ENCODE results near the gene SLC16A1. TPM values are rescaled to one million over a fixed set of nuclear protein-coding genes. Genes with fewer than 3 reads are reported as not detected.

The SLC16A1 gene
- polyA plus RNA-seq, 3 donors = 2.4 to 13.1 (median 10.3) TPM

GRCh38 chr1:112927462-112927990 lies 28.5 kb downstream of the SLC16A1 start:
- H3K4me2 ChIP-seq (replicated peaks; ENCODE audit: extremely low read depth, low read length, poor library complexity, severe bottlenecking) = no peak overlapping the region
- Mint-ChIP-seq H3K27ac (no peak overlapping the region), H3K9me3 (no peaks in the 10 kb centered on the region), H3K4me1 (no peaks in the 10 kb centered on the region), H3K27me3 (ENCODE audit: low read depth in 3 of 3) (peaks cover 0 to 2% (median 0%) of the 10 kb centered on the region in 3 donors), H3K4me3 (no peak overlapping the region), H3K36me3 (peaks cover 27 to 48% of the 10 kb centered on the region in 2 donors)
- H4K20me1 ChIP-seq (ENCODE audit: insufficient read depth, low read length) = no peaks in the 10 kb centered on the region
- TF ChIP-seq CTCF (IDR thresholded peaks at IDR 0.05) = no peak
- no peak overlapping the region for H3K27ac ChIP-seq (ENCODE audit: low read depth in 1 of 2, low read length in 2 of 2)
- no peak overlapping the region for H2AFZ ChIP-seq (ENCODE audit: insufficient read depth, low read depth, low read length, poor library complexity, severe bottlenecking)
- H3K9me3 ChIP-seq (replicated peaks in 1 of 2; ENCODE audit: control insufficient read depth in 1 of 2, insufficient read depth in 1 of 2, low read length in 2 of 2) = no peaks in the 10 kb centered on the region
- H3K9ac ChIP-seq (ENCODE audit: insufficient read depth, low read length, poor library complexity, severe bottlenecking) = no peak overlapping the region
- H3K36me3 ChIP-seq (replicated peaks in 1 of 2; ENCODE audit: control insufficient read depth in 1 of 2, insufficient read depth in 2 of 2, low read length in 2 of 2) = peaks cover 10 to 37% of the 10 kb centered on the region in 2 donors
- H3K4me3 ChIP-seq (replicated peaks in 1 of 3; ENCODE audit: low read depth in 2 of 3, low read length in 3 of 3) = no peak overlapping the region
- intact Hi-C loops (cut with micrococcal nuclease) = no loop called here
- H3K4me1 ChIP-seq (ENCODE audit: control insufficient read depth in 1 of 2, insufficient read depth in 2 of 2, low read length in 2 of 2) = no peaks in the 10 kb centered on the region
- DNase-seq = no peak
- H3K79me2 ChIP-seq (ENCODE audit: insufficient read depth, low read length) = peaks cover 5% of the 10 kb centered on the region
- WGBS (ENCODE audit: insufficient coverage) = no CpG with 5 or more reads among the region's 2 CpGs
- no peaks in the 10 kb centered on the region for H3K27me3 ChIP-seq (ENCODE audit: control insufficient read depth in 2 of 2, insufficient read depth in 2 of 2, low read length in 2 of 2)

- H3K27me3 Mint-ChIP-seq (ENCODE audit: low read depth in 3 of 3) = peaks cover 0 to 2% (median 0%) of the 10 kb centered on the region in 3 donors
- Histone ChIP-seq H3K79me2 (ENCODE audit: insufficient read depth, low read length) (peaks cover 1% of the 10 kb centered on the region), H3K36me3 (replicated peaks in 1 of 2; ENCODE audit: control insufficient read depth in 1 of 2, insufficient read depth in 2 of 2, low read length in 2 of 2) (peaks cover 10 to 37% of the 10 kb centered on the region in 2 donors), H3K27me3 (ENCODE audit: control insufficient read depth in 2 of 2, insufficient read depth in 2 of 2, low read length in 2 of 2) (no peaks in the 10 kb centered on the region), H3K4me3 (replicated peaks in 1 of 3; ENCODE audit: low read depth in 2 of 3, low read length in 3 of 3) (no peak overlapping the region), H3K4me2 (replicated peaks; ENCODE audit: extremely low read depth, low read length, poor library complexity, severe bottlenecking) (no peak overlapping the region), H2AFZ (ENCODE audit: insufficient read depth, low read depth, low read length, poor library complexity, severe bottlenecking) (no peak overlapping the region), H3K9me3 (replicated peaks in 1 of 2; ENCODE audit: control insufficient read depth in 1 of 2, insufficient read depth in 1 of 2, low read length in 2 of 2) (no peaks in the 10 kb centered on the region), H4K20me1 (ENCODE audit: insufficient read depth, low read length) (no peaks in the 10 kb centered on the region), H3K4me1 (ENCODE audit: control insufficient read depth in 1 of 2, insufficient read depth in 2 of 2, low read length in 2 of 2) (no peaks in the 10 kb centered on the region), H3K27ac (ENCODE audit: low read depth in 1 of 2, low read length in 2 of 2) (no peak overlapping the region), H3K9ac (ENCODE audit: insufficient read depth, low read length, poor library complexity, severe bottlenecking) (no peak overlapping the region)
- H3K4me3 Mint-ChIP-seq = no peak overlapping the region
- TF ChIP-seq CTCF (IDR thresholded peaks at IDR 0.05) = no peak
- no CpG with 5 or more reads among the region's 1 CpG for WGBS (ENCODE audit: insufficient coverage)
- H3K9me3 Mint-ChIP-seq = no peaks in the 10 kb centered on the region
- no peak for DNase-seq
- no peaks in the 10 kb centered on the region for H3K4me1 Mint-ChIP-seq
- peaks cover 31 to 54% of the 10 kb centered on the region in 2 donors for H3K36me3 Mint-ChIP-seq
- intact Hi-C loops (cut with micrococcal nuclease) = no loop called here
- H3K27ac Mint-ChIP-seq = no peak overlapping the region
Measured at GRCh38 chr1:112926858-112927257, 29.1 kb downstream of the SLC16A1 start.
